GM21447 (cell line): ENCODE measurements around the gene TENM4.

ENCODE experiments used
- ATAC-seq: cut with Tn5 transposase; IDR thresholded peaks from one replicate; pipeline ENCODE4 v1.9.1; 2021; ENCODE audit not compliant: unreplicated experiment

Gene TENM4

DNA sequence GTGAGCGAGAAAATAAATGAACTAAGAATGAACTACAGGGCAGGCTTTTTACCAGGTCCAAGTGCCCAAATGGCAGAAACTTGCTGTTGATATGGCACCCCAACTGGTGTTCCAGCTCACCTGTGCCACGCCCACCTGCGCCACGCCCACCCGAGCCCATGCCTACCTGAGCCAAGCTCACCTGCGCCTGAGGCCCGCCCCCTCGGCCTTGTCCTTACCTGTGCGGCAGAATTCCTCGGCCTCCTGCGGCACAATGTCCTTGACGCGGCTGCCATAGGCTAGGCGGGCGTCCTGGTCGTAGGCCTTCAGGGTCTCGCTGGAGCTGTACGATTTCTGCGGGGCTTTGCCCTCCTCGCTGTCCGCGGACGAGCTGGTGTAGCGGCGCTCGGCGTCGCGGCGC is 371.3 kb downstream of the TENM4 start:
- no peak for ATAC-seq

DNA sequence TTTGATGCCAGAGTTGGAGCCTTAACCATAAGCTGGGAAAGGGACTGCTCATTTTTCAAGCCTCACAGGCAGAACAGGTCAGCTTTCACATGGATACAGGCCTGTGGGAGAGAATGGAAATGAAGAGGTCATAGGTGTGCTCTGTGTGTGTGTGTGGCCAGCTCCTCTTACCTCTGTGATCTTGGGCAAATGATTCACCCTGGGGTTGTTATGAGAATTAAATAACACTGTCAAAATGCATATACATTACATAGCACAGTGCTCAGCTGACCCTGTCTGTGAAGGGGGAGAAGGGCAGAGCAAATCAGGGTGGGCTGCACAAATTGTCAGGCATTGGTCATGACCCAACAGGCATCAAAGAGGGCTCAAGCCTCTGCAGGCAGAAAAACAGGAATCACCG is 372.5 kb downstream of the TENM4 start:
- ATAC-seq: no peak

DNA sequence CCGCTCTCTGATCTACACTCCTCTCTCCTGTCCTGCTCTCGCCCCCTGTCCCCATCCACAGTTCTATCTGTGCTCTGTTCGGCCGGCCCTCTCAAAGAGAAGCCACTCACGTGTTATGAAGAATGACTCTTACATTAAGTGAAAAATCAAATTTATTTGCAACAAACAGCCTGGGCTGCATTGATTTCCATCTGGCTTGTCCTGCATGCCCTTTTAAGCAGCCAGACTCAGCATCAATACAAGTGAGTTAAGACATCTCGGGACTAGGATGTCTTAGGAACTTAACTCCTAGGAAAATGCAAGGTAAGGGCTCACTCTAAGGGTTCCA is 373.5 kb downstream of the TENM4 start:
- no peak for ATAC-seq

DNA sequence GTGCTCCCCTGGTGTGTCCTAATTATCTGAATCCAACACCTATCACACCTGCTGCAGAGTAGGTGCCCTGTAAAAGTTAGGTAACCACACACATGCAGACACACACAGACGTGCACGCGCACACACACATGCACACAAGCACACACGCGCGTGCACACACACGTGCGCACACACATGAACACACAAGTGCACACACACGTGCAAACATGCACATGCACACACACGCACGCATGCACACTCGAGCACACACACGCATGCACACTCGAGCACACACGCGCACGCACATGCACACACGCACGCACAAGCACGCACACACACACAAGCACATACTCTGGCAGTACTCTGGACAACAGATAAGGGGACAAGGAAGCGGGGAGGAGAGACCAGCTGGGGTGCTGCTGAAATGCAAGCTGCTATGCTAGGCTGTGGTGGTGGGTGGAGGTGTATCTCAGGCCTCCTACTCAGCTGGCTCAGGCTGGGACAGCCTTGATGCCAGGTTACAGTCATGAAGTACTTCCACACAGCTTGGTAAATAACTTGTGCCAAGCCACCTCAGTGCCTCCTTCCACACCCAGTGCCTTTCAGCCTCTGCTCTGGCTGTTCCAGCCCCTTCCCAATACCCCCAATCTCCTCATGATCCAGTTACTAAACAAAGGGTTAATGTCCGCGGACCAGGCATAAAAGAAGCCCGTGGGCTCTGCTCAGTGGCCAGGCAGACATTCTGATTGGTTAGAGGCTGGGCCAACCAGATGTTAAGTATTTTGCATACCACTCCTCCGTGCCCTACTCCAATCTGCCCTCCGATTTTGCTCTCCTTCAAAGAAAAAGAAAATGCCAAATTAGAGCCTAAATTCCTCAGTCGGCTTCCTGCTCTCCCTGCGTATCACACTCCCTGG is 374.1 kb downstream of the TENM4 start:
- no peak for ATAC-seq

DNA sequence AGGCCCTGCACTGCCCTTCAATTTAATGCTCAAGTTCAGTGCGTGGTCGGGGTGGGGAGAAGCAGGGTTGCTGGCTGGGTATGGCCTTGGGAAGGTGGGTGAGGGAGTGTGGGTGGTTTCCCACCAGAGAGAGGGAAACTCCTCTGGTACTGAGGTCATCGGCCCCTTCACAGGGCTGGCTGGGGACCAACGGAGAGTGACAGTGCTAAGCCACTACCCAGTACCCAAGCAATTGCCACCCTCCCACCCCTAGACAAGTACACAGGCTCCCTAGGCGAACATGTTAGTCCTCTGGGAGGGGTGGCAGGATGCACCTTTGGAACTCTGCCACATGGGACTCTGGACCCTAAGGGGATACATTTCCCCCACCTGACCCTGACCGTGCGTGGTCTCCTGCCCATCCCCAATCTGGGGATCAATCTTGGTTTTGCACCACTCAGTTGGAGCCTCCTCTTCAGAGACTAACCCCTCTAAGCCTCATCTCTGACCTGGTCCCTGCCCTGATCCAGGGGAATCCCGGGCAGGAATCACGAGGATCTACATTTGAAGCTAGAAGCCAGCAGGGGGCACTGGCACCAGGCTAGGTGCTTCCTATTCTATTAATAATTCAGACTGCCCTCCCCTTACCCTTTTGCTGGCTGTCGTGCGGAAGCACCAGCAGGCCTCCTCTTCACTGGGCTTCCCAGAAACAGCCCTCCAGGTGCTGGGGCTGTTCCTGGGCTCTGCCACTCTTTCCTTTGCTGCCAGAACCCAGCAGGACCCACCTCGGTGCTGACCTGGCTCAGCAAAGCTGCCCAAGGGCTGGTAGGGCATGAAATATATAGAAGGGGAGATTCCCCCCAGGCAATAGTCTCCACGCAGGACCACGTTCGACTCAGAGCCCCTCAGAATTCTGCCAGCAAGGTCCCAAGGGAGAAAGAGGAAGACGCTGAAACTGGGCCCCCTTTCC is 377.7 kb downstream of the TENM4 start:
- ATAC-seq: no peak

DNA sequence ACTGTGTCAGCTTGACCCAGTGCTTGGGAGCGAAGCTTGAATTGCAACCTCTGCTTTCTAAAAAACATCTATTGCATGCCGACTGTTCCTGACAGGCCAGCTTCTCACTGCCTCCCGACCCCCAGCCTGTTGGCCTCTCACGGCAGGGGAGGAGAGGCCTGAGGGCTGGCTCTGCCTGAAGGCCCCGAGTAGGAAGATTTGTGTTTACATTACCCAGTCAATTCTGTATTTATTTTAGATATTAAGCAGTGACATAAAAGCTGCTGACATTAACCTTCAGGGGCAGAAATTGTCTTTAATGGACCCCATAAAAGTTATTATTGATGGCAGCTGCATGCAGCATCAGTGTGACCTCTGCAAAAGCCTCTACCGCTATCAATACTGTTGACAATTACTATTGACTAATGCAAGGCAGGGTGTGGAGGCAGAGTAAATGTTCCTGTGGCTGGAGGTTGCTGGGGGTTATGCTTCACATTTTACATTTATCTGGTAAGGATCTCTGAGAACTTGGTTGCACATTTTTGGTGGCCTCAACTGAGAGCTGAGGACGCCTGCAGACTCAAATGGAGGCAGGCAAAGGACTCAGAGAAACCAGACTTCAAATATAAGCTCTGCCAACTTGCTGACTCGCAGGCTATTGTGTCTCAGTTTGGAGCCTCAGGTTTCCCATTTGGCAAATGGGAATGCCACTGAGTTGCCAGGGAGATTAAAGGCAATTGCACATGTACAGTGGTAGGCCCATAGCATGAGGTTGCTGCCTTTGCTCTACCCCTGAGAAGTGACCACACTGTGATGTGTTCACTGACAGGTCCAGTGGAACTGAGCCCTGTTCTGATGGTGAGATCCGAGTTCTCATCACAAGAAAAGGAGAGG is 380.5 kb downstream of the TENM4 start:
- no peak for ATAC-seq

DNA sequence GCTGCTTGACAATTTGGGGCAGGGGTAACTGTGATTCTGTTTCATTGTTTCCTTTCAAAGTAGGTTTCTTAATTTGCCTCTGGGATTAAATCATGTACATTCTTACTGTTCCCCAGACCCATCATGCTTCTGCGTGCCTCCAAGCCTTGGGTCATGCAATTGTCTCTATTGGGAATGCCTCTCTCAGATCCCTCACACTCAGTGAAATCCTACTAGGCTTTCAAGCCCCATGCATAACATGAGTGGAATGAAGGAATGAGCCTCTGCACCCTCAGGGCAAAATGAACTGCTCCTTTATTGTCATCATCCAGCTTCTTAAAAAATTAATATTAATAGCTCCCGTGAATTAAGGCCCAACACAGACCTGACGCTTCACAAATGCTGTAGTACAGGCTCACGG is 381.7 kb downstream of the TENM4 start:
- ATAC-seq: no peak

DNA sequence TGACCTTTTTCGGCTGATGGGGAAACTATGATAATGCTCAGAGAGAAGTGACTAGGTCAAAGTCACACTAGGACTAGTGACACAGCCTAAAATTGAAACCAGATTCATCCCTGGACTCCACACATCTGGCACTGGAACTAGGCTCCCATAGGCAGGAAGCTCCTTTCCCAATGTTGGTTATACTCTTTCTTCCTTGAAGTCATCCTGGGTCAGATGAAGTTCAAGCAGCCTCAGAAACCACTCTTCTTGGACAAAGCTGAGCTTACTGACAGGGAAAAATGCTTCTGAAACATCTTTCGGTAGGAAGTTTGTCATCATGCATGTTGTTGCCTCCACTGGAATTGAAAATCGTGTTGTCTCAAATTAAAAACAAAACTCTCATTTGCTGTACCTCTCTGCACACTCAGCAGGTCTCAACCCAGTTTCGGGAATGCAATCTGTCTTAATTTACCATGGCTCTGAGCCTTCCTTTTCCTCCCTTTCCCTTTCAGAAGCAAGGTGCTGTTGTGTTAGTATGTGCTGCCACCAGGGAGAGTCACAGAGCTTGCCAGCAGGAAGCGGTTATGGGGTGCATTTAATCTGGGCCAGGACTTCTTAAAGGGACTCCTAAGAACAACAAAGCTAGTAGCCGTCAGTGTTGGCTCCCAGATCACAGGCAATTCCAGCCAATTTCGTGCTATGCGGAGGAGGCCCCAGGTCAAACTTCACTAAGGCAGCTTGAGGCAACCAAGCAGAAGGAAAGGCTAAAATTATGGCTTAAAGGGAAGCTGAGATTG is 384.8 kb downstream of the TENM4 start:
- no peak for ATAC-seq

DNA sequence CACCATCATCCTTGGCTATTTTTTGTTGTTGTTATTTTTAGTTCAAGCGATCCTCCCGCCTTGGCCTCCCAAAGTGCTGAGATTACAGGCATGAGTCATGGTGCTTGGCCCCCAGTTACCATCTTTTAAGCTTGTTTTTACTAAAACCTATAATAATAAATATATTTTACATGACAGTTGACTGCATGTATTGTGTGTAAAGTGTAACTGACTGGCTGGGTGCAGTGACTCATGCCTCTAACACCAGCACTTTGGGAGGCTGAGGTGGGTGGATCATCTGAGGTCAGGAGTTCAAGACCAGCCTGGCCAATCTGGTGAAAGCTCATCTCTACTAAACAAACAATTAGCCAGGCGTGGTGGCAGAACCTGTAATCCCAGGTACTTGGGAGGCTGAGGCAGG is 386.2 kb downstream of the TENM4 start:
- no peak for ATAC-seq

DNA sequence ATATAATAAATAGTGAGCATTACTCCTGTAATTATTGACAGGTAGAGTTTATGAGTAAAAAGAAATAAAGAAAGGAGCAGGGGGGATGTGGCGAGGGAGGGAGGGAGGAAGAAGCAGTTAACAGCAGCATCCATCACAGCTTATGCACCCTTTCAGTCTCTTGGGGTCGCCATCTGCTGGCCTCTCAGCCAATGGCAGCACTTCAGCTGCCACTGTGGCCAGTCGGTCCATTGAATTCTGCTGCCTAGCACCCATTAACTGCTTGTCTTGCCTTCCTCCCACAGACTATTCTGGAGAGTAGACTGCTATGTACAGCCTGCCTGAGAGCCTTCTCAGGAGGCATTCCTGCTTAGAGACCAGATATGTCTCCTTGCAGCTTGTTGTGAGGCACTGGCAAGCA is 388.3 kb downstream of the TENM4 start:
- no peak for ATAC-seq

DNA sequence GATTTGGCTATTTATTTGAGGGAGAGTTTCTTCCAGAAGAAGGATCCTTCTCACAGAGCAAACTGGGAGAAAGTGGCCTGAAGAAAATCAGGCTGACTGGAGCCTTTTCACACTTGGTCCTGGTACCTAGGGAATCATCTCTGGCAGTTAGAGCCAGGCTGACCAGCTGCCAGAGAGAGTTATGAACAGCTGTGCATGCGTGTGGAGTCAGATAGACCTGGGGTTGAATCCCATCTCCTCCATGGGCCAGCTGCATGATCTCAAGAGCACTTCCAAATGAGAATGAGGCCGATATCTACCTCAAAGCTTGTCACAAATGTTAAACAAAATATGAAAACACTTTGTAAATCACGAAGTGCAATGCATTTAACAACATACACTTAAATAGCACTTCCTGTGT is 390.0 kb downstream of the TENM4 start:
- no peak for ATAC-seq

DNA sequence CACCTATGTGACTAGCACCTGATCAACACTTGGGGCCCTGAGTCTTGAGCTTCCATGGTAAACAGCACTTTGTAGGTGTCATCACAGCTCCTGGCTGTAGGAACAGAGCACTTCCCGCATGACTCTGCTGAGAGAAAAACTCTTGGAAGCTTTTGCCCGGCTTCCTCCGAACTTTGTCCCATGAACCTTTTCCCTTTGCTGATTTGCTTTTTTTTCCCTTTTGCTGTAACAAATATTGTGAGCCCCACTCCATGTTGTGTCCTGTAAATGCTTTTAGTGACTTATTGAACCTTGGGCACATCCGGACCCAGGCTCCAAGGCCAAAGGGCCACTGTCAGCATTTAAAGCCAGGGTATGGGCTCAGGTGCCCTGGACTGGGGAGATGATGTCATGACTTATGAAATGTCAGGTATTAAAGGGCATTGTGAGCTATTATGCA is 391.1 kb downstream of the TENM4 start:
- ATAC-seq: no peak

DNA sequence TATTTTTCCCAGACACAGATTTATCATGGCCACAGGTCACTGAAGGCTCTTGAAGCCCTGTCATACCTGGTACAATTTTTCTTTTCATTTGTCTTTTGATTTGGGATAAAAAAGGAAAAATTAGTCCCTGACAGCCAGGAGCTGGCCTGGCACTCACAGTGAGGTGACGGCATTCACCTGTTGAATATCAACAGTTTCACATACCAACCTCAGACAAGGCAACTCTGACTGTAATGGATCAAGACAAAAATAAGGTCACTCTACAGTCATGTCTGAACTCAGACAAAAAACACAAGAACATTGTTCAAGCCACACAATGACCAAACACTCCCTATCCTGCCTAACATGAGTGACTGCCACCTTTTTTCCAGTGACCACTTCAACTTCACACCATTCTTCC is 392.9 kb downstream of the TENM4 start:
- no peak for ATAC-seq

DNA sequence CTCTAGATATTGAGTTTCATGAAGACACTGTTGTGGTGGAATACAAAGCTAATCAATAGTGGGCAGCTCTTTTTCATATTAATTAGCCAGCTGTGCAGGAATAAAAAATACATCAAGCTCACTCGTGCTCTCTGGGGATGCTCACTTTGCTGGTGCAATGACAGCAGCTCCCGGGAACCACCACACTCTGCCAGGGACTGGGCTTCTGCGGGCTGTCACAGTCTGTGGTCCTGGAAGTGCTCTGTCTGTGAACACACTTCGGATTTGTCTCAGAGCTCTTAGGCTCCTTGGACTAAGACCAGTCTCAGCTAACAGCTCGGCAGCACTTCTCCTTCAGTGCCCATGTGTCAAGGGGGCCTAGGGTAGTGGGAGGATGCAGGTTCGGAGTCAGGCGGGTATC is 393.5 kb downstream of the TENM4 start:
- no peak for ATAC-seq

DNA sequence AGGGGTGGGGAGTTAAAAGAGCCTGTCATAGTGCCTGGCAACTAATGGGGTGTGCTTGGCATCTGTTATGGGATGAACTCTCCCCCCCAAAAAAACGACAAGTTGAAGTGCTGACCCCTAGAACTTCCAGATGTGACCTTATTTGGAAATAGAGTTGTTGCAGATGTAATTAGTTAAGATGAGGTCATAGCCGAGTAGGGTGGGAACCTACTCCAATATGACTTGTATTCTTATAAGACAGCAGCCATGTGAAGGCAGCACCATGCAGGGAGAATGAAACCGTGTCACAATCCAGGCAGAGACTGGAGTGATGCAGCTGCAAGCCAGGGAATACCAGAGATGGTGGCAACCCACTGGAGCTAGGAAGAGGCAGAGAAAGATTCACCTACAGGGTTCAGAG is 394.5 kb downstream of the TENM4 start:
- ATAC-seq: no peak

DNA sequence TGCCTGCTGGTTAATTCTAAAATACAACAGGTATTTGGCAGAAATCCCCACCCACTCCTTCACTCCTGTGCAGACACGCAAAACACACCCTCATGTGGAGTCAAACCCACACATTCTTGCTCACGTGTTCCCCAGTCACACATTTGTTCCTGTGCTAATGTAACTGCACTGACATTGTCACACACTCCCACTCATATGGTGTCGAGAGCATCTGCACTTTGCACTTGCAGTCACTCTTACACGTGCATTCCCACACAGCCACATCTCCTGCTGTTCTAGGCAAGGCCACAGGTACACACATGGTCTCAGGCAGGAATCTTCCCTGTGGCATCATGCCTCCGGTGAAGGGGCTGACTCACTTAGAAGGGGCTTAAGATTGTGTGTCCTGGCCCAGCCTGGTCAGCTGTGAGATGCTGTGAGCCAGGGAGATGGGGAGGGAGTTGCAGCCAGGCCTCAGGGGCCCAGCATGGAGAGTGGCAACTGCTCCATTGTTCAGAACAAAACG is 395.0 kb downstream of the TENM4 start:
- ATAC-seq: no peak

DNA sequence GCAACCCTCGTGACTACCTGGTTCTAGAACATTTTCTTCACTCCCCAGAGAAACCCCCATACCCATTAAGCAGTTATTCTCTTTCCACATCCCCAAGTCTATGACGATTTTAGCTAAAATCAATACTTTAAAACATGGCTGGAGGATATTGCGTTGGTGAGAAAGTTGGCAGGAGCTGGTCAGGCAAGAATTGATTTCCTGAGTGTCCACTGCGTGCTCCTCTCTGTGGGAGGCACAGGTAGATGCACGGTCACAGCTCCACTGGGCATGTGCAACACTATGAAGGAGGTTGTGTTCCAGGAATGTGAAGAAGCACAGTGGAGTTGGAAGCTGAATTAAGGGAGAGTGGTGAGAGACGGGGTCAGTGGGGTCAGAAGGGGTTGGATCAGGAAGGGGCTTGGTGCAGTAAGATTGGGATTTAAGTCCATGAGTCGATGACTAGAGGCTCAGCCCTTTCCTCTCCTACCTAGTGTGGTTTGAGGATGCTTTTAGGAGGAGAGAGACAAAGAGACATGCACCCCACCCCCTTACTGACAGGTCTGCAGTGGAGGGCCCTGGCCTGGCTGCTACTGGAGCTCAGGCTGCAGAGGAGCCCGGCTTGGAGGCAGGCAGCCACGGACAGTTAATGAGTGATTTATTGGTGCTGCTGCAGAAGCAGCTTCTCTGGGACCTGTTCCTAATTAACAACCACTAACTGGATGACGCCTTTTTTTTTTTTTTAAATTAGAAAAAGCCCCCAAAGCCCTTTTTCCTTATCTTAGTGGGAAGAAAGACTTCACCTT is 395.6 kb downstream of the TENM4 start:
- no peak for ATAC-seq

DNA sequence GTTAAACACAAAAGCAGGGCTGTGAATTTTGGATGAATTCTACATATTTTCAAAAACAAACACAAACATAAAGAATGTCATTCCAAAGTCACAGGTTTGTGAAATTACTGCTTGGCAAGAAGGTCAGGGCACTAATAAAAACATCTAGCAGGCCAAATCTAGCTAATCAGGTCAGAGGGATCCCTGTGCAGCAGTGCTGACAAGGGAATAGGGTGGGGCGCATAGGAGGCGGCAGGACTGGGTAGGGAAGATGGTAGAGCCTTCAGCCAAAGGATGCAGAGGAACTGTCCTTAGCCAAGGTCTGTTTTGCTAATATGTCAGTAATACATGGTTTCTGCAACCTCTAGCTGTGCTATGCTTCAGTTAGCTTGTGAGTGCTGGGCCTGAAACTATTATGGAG is 396.6 kb downstream of the TENM4 start:
- no peak for ATAC-seq

DNA sequence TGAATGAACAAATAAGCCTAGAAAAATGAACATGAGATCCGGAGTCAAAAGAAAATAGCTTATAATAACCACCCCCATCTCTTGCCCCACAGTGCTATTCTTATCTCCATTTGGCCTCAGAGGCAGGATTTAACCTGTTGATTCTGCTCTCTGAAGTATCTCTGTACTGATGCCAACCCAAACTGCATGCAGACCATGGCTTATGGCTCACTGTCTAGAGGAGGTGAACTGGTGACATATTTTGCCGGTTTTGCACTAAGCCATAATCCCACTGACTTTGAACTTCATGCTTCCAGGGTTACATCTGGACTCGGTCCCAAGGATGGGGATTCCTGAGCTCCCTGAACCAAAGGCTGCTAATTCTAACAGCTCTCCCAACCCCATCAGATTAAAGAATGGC is 397.1 kb downstream of the TENM4 start:
- no peak for ATAC-seq
